Mesendoderm (in vitro differentiated cells): ENCODE data around the gene RIC8A.

ENCODE experiments used
- DNase-seq: peaks from one replicate; pipeline ENCODE4 v3.0.0; 2013
- H2AK5ac ChIP-seq: 2 replicates; pipeline ENCODE4 v1.6.1; 2013; ENCODE audit warnings: low read length, inconsistent platforms
- H2BK120ac ChIP-seq: 2 replicates; pipeline ENCODE4 v1.6.1; 2013; ENCODE audit warnings: low read depth, mild to moderate bottlenecking, low read length, moderate library complexity, mixed read lengths
- H2BK15ac ChIP-seq: replicated peaks from 2 replicates; pipeline ENCODE4 v1.6.1; 2013; ENCODE audit warnings: low read depth, mild to moderate bottlenecking, moderate library complexity
- H2BK5ac ChIP-seq: 2 replicates; pipeline ENCODE4 v1.6.1; 2013; ENCODE audit warnings: low read length, inconsistent platforms
- H3K18ac ChIP-seq: 2 replicates; pipeline ENCODE4 v1.6.1; 2013; ENCODE audit warnings: mild to moderate bottlenecking, low read length, mixed read lengths
- H3K23ac ChIP-seq: one replicate; pipeline ENCODE4 v1.6.1; 2013; ENCODE audit warnings: low read length
- H3K27ac ChIP-seq: 2 replicates; pipeline ENCODE4 v1.5.1; 2013; ENCODE audit warnings: low read depth, mild to moderate bottlenecking, inconsistent platforms, low read length, moderate library complexity
- H3K27me3 ChIP-seq: 2 replicates; pipeline ENCODE4 v1.6.1; 2013; ENCODE audit warnings: low read length, control low read depth, mild to moderate bottlenecking, inconsistent platforms; ENCODE audit not compliant: insufficient read depth, poor library complexity
- H3K36me3 ChIP-seq: 2 replicates; pipeline ENCODE4 v1.6.1; 2013; ENCODE audit warnings: low read length, inconsistent platforms; ENCODE audit not compliant: control insufficient read depth, insufficient read depth
- H3K4ac ChIP-seq: one replicate; pipeline ENCODE4 v1.6.1; 2013; ENCODE audit warnings: low read depth, mild to moderate bottlenecking, low read length, moderate library complexity
- H3K4me1 ChIP-seq: 2 replicates; pipeline ENCODE4 v1.6.1; 2013; ENCODE audit warnings: low read depth, low read length, inconsistent platforms; ENCODE audit not compliant: control insufficient read depth
- H3K4me2 ChIP-seq: 2 replicates; pipeline ENCODE4 v1.6.1; 2013; ENCODE audit warnings: low read length
- H3K4me3 ChIP-seq: 2 replicates; pipeline ENCODE4 v1.5.1; 2013; ENCODE audit warnings: mild to moderate bottlenecking, low read length
- H3K56ac ChIP-seq: one replicate; pipeline ENCODE4 v1.6.1; 2013; ENCODE audit warnings: low read length
- H3K79me1 ChIP-seq: 2 replicates; pipeline ENCODE4 v1.6.1; 2013; ENCODE audit warnings: low read length, inconsistent platforms
- H3K79me2 ChIP-seq: 2 replicates; pipeline ENCODE4 v1.6.1; 2013; ENCODE audit warnings: mild to moderate bottlenecking, low read length; ENCODE audit not compliant: control insufficient read depth, insufficient read depth
- H3K9ac ChIP-seq: 2 replicates; pipeline ENCODE4 v1.6.1; 2013; ENCODE audit warnings: low read length, inconsistent platforms
- H4K5ac ChIP-seq: one replicate; pipeline ENCODE4 v1.6.1; 2013; ENCODE audit warnings: low read length
- H4K8ac ChIP-seq: one replicate; pipeline ENCODE4 v1.6.1; 2013; ENCODE audit warnings: low read depth, mild to moderate bottlenecking, control low read depth, low read length, moderate library complexity
- WGBS: extraction: QIAGEN DNeasy Blood & Tissue Kit; methylation state at CpG from one replicate; pipeline ENCODE4 v1.1.7; 2013; ENCODE audit warnings: low lambda C conversion rate, missing lambda C conversion rate; ENCODE audit not compliant: insufficient coverage; ENCODE audit errors: extremely low coverage; 5-methylcytosine and 5-hydroxymethylcytosine counted together

RIC8A gene

GRCh38 chr11:230431-230830 lies 22.9 kb downstream of the RIC8A start:
- no peak overlapping the region for H2BK120ac ChIP-seq
- no peaks in the 10 kb centered on the region for H3K79me2 ChIP-seq
- no peaks in the 10 kb centered on the region for H3K36me3 ChIP-seq
- H3K27ac ChIP-seq, result no peak overlapping the region
- H4K5ac ChIP-seq, result no peak overlapping the region
- H3K56ac ChIP-seq, result no peak overlapping the region
- H3K27me3 ChIP-seq, result no peaks in the 10 kb centered on the region
- no peak overlapping the region for H3K4ac ChIP-seq
- H3K4me2 ChIP-seq, result no peak overlapping the region
- no CpG with 5 or more reads among the region's 10 CpGs for WGBS
- no peaks in the 10 kb centered on the region for H3K79me1 ChIP-seq
- no peak overlapping the region for H3K18ac ChIP-seq
- H2BK15ac ChIP-seq, result no peak overlapping the region
- no peak overlapping the region for H3K4me3 ChIP-seq
- DNase-seq, result no peak
- no peaks in the 10 kb centered on the region for H3K4me1 ChIP-seq
- no peak overlapping the region for H4K8ac ChIP-seq
- no peak overlapping the region for H2AK5ac ChIP-seq
- no peak overlapping the region for H3K9ac ChIP-seq
- H3K23ac ChIP-seq, result no peak overlapping the region
- no peak overlapping the region for H2BK5ac ChIP-seq

GRCh38 chr11:232783-233565 lies 25.5 kb downstream of the RIC8A start:
- H3K27ac ChIP-seq, result no peak overlapping the region
- no peaks in the 10 kb centered on the region for H3K79me1 ChIP-seq
- no peak overlapping the region for H2AK5ac ChIP-seq
- H3K23ac ChIP-seq, result no peak overlapping the region
- no peak for DNase-seq
- no peaks in the 10 kb centered on the region for H3K4me1 ChIP-seq
- peaks cover 10% of the 10 kb centered on the region for H3K79me2 ChIP-seq
- H2BK120ac ChIP-seq, result no peak overlapping the region
- no peak overlapping the region for H3K56ac ChIP-seq
- H3K36me3 ChIP-seq, result no peaks in the 10 kb centered on the region
- no peak overlapping the region for H2BK15ac ChIP-seq
- H3K27me3 ChIP-seq, result no peaks in the 10 kb centered on the region
- H3K18ac ChIP-seq, result no peak overlapping the region
- H4K8ac ChIP-seq, result no peak overlapping the region
- H3K4me2 ChIP-seq, result no peak overlapping the region
- H3K4me3 ChIP-seq, result no peak overlapping the region
- H3K4ac ChIP-seq, result no peak overlapping the region
- no peak overlapping the region for H4K5ac ChIP-seq
- WGBS, result no CpG with 5 or more reads among the region's 20 CpGs
- no peak overlapping the region for H2BK5ac ChIP-seq
- H3K9ac ChIP-seq, result no peak overlapping the region

DNA sequence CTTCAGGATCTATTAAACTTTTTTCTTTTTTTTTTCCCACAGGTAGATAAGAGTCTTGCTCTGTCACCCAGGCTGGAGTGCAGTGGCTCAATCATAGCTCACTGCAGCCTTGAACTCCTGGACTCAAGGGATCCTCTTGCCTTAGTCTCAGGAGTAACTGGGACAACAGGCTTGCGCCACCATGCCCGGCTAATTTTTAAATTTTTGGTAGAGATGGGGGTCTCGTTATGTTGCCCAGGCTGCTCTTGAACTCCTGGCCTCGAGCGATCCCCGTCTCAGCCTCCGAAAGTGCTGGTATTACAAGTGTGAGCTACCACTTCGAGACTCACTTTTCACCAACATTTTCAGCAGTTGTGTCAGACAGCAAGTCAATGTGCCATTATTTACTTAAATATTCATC lies 27.7 kb downstream of the RIC8A start:
- Histone ChIP-seq H3K4me3 (no peak overlapping the region), H3K36me3 (no peaks in the 10 kb centered on the region), H3K9ac (peak overlapping the region; percentile 86), H2BK120ac (no peak overlapping the region), H3K4me2 (no peak overlapping the region), H4K5ac (no peak overlapping the region), H3K56ac (peak overlapping the region; percentile 88), H3K23ac (no peak overlapping the region), H3K27ac (no peak overlapping the region), H3K27me3 (no peaks in the 10 kb centered on the region), H3K4me1 (no peaks in the 10 kb centered on the region), H3K79me2 (peaks cover 19% of the 10 kb centered on the region), H2AK5ac (no peak overlapping the region), H3K4ac (no peak overlapping the region), H4K8ac (no peak overlapping the region), H2BK5ac (no peak overlapping the region), H2BK15ac (no peak overlapping the region), H3K18ac (no peak overlapping the region), H3K79me1 (peaks cover 5% of the 10 kb centered on the region)
- WGBS, result no CpG with 5 or more reads among the region's 8 CpGs
- DNase-seq, result no peak

DNA sequence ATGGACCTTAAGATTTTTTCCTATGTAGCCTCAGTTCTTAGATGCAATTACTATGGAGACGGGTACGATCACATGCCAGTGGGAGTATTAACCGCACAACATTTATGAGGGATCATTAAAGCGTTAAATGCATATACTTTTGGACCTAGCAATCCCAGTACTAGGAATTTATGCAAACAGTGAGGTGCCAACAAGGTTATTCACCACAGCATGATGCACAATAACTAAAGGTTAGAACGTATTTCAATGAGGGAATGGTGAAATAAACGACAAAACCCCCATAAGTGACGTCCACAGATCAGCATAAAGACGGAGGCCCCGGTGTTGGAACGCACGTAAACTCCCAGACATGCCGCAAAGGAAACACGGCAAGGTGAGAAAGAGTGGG lies 28.1 kb downstream of the RIC8A start:
- no peak for DNase-seq
- Histone ChIP-seq H3K4me2 (peak overlapping the region; percentile 84), H3K79me1 (peaks cover 5% of the 10 kb centered on the region), H3K56ac (peak overlapping the region; percentile 88), H3K79me2 (peaks cover 19% of the 10 kb centered on the region), H3K18ac (peak overlapping the region; percentile 77), H4K8ac (no peak overlapping the region), H2BK120ac (no peak overlapping the region), H3K27me3 (no peaks in the 10 kb centered on the region), H3K4me1 (no peaks in the 10 kb centered on the region), H3K27ac (no peak overlapping the region), H3K4ac (no peak overlapping the region), H2AK5ac (no peak overlapping the region), H3K23ac (no peak overlapping the region), H3K9ac (peak overlapping the region; percentile 86), H3K4me3 (peak overlapping the region; percentile 75), H2BK5ac (no peak overlapping the region), H4K5ac (no peak overlapping the region), H3K36me3 (no peaks in the 10 kb centered on the region), H2BK15ac (no peak overlapping the region)
- no CpG with 5 or more reads among the region's 13 CpGs for WGBS

DNA sequence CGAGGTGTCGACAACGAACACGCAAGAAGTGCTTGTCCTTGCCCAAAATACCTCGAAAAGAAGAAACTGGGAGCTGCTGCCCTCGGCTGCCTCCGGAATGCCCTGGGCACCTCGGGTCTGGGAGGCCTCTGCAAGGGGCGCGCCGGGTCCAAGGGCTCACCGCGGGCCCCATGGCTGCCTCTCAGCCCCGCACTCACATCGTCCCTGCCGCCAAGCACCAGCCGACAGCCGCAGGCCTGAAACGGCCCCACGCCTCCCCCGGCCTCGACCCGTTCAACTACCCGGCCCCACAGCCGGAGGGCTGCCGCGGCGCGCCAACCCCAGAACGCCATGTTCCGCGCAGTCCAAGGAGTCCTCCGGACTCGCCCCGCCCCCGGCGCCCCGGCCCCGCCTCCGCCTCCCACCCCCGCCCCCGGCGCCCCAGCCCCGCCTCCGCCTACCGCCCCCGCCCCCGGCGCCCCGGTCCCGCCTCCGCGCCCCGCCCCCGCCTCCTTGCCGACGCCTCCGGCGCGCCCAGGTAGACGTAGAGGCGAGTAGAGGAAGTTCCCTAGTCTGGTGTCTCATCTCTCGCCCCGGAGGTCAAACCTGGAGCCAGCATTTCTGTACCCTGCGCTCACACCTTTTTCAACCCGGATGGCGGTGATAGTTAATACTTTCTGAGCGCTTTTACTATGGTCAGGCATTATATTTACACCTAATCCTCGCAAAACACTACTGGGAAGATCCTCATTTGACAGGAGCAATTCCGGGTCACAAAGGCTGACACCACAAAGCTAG lies 28.7 kb downstream of the RIC8A start, which contains the start of gene SIRT3:
TSS of gene SIRT3 (minus strand) at position 346 of the 777 bp plus-strand sequence. CDS start at position 332, 14 bp downstream.
- Histone ChIP-seq H3K79me1 (peaks cover 5% of the 10 kb centered on the region), H2BK15ac (no peak within 1 kb of the TSS), H3K18ac (peak within 1 kb of the TSS; percentile 89), H3K23ac (no peak within 1 kb of the TSS), H3K27me3 (no peaks in the 10 kb centered on the region), H2BK5ac (no peak within 1 kb of the TSS), H3K4me1 (no peaks in the 10 kb centered on the region), H2BK120ac (no peak within 1 kb of the TSS), H3K56ac (peak within 1 kb of the TSS; percentile 88), H3K4ac (no peak within 1 kb of the TSS), H3K4me2 (peak within 1 kb of the TSS; percentile 84), H3K79me2 (peaks cover 19% of the 10 kb centered on the region), H3K27ac (peak within 1 kb of the TSS; percentile 84), H4K5ac (no peak within 1 kb of the TSS), H2AK5ac (no peak within 1 kb of the TSS), H3K4me3 (peak within 1 kb of the TSS; percentile 76), H4K8ac (peak within 1 kb of the TSS; percentile 77), H3K36me3 (no peaks in the 10 kb centered on the region), H3K9ac (peak within 1 kb of the TSS; percentile 86)
- no CpG with 5 or more reads among the region's 70 CpGs for WGBS
- DNase-seq, result peak; percentile 93
